HepG2 (cell line): Measurements from ENCODE around the gene CASP4. TPM values are rescaled to one million over a fixed set of nuclear protein-coding genes. Genes with fewer than 3 reads are reported as not detected.

Source experiments
- ATAC-seq: fragments of 200-7000 bp; cut with Tn5 transposase; 3 replicates; pipeline ENCODE4 v1.9.1; 2020; ENCODE audit warnings: mild to moderate bottlenecking, moderate library complexity
- BruUV-seq: library from RNA; stranded (reverse); fragments of 400-500 nt; replicated peaks from 2 replicates; lab custom pipeline; 2021; lab: Mats Ljungman, UMichigan
- CTCF ChIA-PET: fragments of 300-600 bp; formaldehyde crosslinking; extraction: SDS; loops from one replicate; lab custom pipeline; 2021; ENCODE audit warnings: low total read pairs, inconsistent platforms, low intra/inter-chr PET ratio; lab: Yijun Ruan, JAX
- POLR2A ChIA-PET: fragments of 350-600 bp; sonication (Branson Sonifier 250); formaldehyde crosslinking; loops from one replicate; lab custom pipeline; 2020; ENCODE audit warnings: antibody characterized with exemption, inconsistent platforms; lab: Yijun Ruan, JAX
- DNase-seq: peaks from one replicate; pipeline ENCODE4 v3.0.0-alpha.2; 2015; ENCODE audit warnings: low spot score
- FAIRE-seq: peaks from 3 replicates; lab custom pipeline; 2011; peaks lifted over from hg19 to GRCh38; lab: Jason Lieb, UNC
- H2AFZ ChIP-seq: one replicate; pipeline ENCODE4 v1.6.1; 2011; ENCODE audit warnings: low read length, inconsistent platforms
- H3K27ac ChIP-seq: fragments of 300-600 bp; 3 replicates; pipeline ENCODE4 v1.8.0; 2011; ENCODE audit warnings: mixed run types, mild to moderate bottlenecking, mixed read lengths, low read length, inconsistent platforms; ENCODE audit not compliant: insufficient read depth; ENCODE audit errors: extremely low read length
- H3K27me3 ChIP-seq, 2 experiments: fragments of 200-600 bp in 1 of 2; 2 replicates in 1 of 2; 3 replicates in 1 of 2; pipeline versions ENCODE4 v1.6.0 to v1.8.0; 2011; ENCODE audit warnings: low read length in 2 of 2, mild to moderate bottlenecking in 2 of 2, moderate library complexity in 2 of 2, inconsistent platforms in 1 of 2; ENCODE audit not compliant: insufficient read depth in 2 of 2, control insufficient read depth in 1 of 2
- H3K36me3 ChIP-seq, 2 experiments: fragments of 200-600 bp in 1 of 2; replicated peaks in 1 of 2; 2 replicates in 1 of 2; 3 replicates in 1 of 2; pipeline versions ENCODE4 v1.5.1 to v1.8.0; 2011; ENCODE audit warnings: low read length in 2 of 2, inconsistent platforms in 1 of 2; ENCODE audit not compliant: insufficient read depth in 2 of 2, control insufficient read depth in 1 of 2
- H3K4me1 ChIP-seq: 2 replicates; pipeline ENCODE4 v1.5.1; 2012; ENCODE audit warnings: low read length, inconsistent platforms; ENCODE audit not compliant: insufficient read depth
- H3K4me2 ChIP-seq: 2 replicates; pipeline ENCODE4 v1.6.0; 2011; ENCODE audit warnings: low read depth, low read length, inconsistent platforms
- H3K4me3 ChIP-seq, 3 experiments: fragments of 200-600 bp in 1 of 3; sonication (generic), shearing (Covaris generic) in 1 of 3; replicated peaks in 1 of 3; 2 replicates each; pipeline ENCODE4 v1.5.1; 2011 to 2016; ENCODE audit warnings: low read length in 3 of 3, inconsistent platforms in 2 of 3, low read depth in 2 of 3, mild to moderate bottlenecking in 2 of 3, control low read depth in 1 of 3, mixed read lengths in 1 of 3; ENCODE audit not compliant: insufficient read depth in 1 of 3
- H3K79me2 ChIP-seq: one replicate; pipeline ENCODE4 v1.6.1; 2011; ENCODE audit warnings: low read length, inconsistent platforms; ENCODE audit not compliant: insufficient read depth
- H3K9ac ChIP-seq: 2 replicates; pipeline ENCODE4 v1.6.0; 2011; ENCODE audit warnings: mild to moderate bottlenecking, low read depth, low read length, inconsistent platforms; ENCODE audit not compliant: insufficient read depth
- H3K9me3 ChIP-seq: 2 replicates; pipeline ENCODE4 v1.5.1; 2012; ENCODE audit warnings: mild to moderate bottlenecking, low read length
- H4K20me1 ChIP-seq: 2 replicates; pipeline ENCODE4 v1.6.0; 2011; ENCODE audit warnings: inconsistent platforms, mild to moderate bottlenecking, low read length, moderate library complexity; ENCODE audit not compliant: insufficient read depth
- CTCF ChIP-seq: sonication (generic); formaldehyde crosslinking; IDR thresholded peaks from 2 replicates; pipeline ENCODE4 v1.5.0; 2020; ENCODE audit warnings: mild to moderate bottlenecking, missing genetic modification reagents, moderate library complexity
- EP300 ChIP-seq, 3 experiments: sonication (generic) in 1 of 3; formaldehyde crosslinking in 1 of 3; IDR thresholded peaks; 2 replicates each; pipeline versions ENCODE4 v1.5.1 to v1.6.1; 2011 to 2020; ENCODE audit warnings: low read depth in 2 of 3, low read length in 2 of 3, borderline replicate concordance in 1 of 3, improper control_type of control experiment in 1 of 3, mild to moderate bottlenecking in 1 of 3, missing genetic modification reagents in 1 of 3, moderate library complexity in 1 of 3
- HES4 ChIP-seq: sonication (generic); formaldehyde crosslinking; IDR thresholded peaks from 2 replicates; pipeline ENCODE4 v1.9.0; 2021; ENCODE audit warnings: mild to moderate bottlenecking, missing genetic modification reagents, borderline replicate concordance
- HNRNPH1 ChIP-seq: fragments of 200-400 bp; formaldehyde crosslinking; optimal IDR thresholded peaks from 2 replicates; pipeline ENCODE3; 2017; ENCODE audit warnings: mild to moderate bottlenecking, low read depth, low read length
- MAFF ChIP-seq: IDR thresholded peaks from 2 replicates; pipeline ENCODE4 v1.6.1; 2011; ENCODE audit warnings: low read depth, low read length, improper control_type of control experiment
- MAFK ChIP-seq, 2 experiments: IDR thresholded peaks in 1 of 2; conservative IDR thresholded peaks in 1 of 2; 2 replicates each; pipeline ENCODE4 v1.6.1; 2011; ENCODE audit warnings: improper control_type of control experiment in 2 of 2, low read length in 2 of 2
- MED13 ChIP-seq: sonication (generic); formaldehyde crosslinking; IDR thresholded peaks from 2 replicates; pipeline ENCODE4 v1.5.0; 2020; ENCODE audit warnings: missing genetic modification reagents
- MYNN ChIP-seq: sonication (generic); formaldehyde crosslinking; IDR thresholded peaks from 2 replicates; pipeline ENCODE4 v1.4.0; 2020; ENCODE audit warnings: mild to moderate bottlenecking, low read depth, missing genetic modification reagents
- SMC3 ChIP-seq: IDR thresholded peaks from 2 replicates; pipeline ENCODE4 v1.6.1; 2011; ENCODE audit warnings: low read length, improper control_type of control experiment
- STAG1 ChIP-seq: sonication (generic); formaldehyde crosslinking; IDR thresholded peaks from 2 replicates; pipeline ENCODE4 v1.4.0; 2020; ENCODE audit warnings: missing genetic modification reagents
- TAF15 ChIP-seq: fragments of 200-400 bp; formaldehyde crosslinking; IDR thresholded peaks from one replicate; pipeline ENCODE4 v1.6.1; 2018; ENCODE audit warnings: mild to moderate bottlenecking, low read depth, low read length; ENCODE audit not compliant: poor library complexity, severe bottlenecking
- ZFP82 ChIP-seq: sonication (generic); formaldehyde crosslinking; IDR thresholded peaks from 2 replicates; pipeline ENCODE4 v1.5.1; 2020; ENCODE audit warnings: mild to moderate bottlenecking, missing genetic modification reagents, borderline replicate concordance
- ZFX ChIP-seq: sonication (generic); formaldehyde crosslinking; IDR thresholded peaks from 2 replicates; pipeline ENCODE4 v1.4.0; 2020; ENCODE audit warnings: mild to moderate bottlenecking, low read depth, missing genetic modification reagents, moderate library complexity
- WGBS: methylation state at CpG from one replicate; pipeline ENCODE4 v1.1.6; 2017; ENCODE audit warnings: low lambda C conversion rate; 5-methylcytosine and 5-hydroxymethylcytosine counted together
- in situ Hi-C: cut with HindIII; loops from 2 replicates; pipeline ENCODE4 v1.10.0; 2017; ENCODE audit warnings: low pct_unique_long_range_greater_than_20kb; ENCODE audit not compliant: extremely low pct_ligation_motif_present
- intact Hi-C: fragments of 100-400 bp; cut with micrococcal nuclease; formaldehyde crosslinking; loops from one replicate; pipeline ENCODE4 v1.10.0; 2022; ENCODE audit not compliant: unreplicated experiment
- polyA plus RNA-seq, 8 experiments: library from polyadenylated mRNA; depleted of rRNA in 3 of 8; stranded (reverse) in 7 of 8; unstranded in 1 of 8; fragments of >200 nt; fragmentation: Illumina TruSeq in 4 of 8; extraction: Trizol in 4 of 8; gene quantifications; 2 replicates each; pipeline versions ENCODE4 v1.2.1 to v1.2.3, GENCODE V29; 2011 to 2016; ENCODE audit warnings: low read depth in 4 of 8, missing spikeins in 1 of 8, mixed read lengths in 1 of 8; ENCODE audit not compliant: insufficient read depth in 1 of 8
- total RNA-seq, 5 experiments: library from RNA; depleted of rRNA; stranded (reverse); fragments of >200 nt; fragmentation: Illumina TruSeq; extraction: Trizol; gene quantifications; 2 replicates each; pipeline ENCODE4 v1.2.3, GENCODE V29; 2016; ENCODE audit warnings: low read depth in 1 of 5
- TF ChIP-seq, protein P1 (sequence below): sonication (generic); formaldehyde crosslinking; IDR thresholded peaks from 2 replicates; pipeline ENCODE4 v1.8.0; 2022; ENCODE audit warnings: missing genetic modification reagents, mild to moderate bottlenecking, borderline replicate concordance
- TF ChIP-seq, protein P2 (sequence below): sonication (generic); formaldehyde crosslinking; IDR thresholded peaks from 2 replicates; pipeline ENCODE4 v1.4.0; 2020; ENCODE audit warnings: mild to moderate bottlenecking, low read depth, missing genetic modification reagents

The CASP4 gene
- total and polyA plus RNA-seq, 2 of the 13 experiments (the other 11 are each of a cell fraction or from before 2014, with no cell fraction given): 56.4 to 69.8 TPM

GRCh38 chr11:105003151-105003550, 34.8 kb upstream of the CASP4 start:
- CTCF ChIA-PET: no interaction called here
- 9% methylated on average over 2 of the region's 2 CpGs for WGBS
- H3K4me2 ChIP-seq: no peak overlapping the region
- no peaks in the 10 kb centered on the region for H3K27me3 ChIP-seq
- in situ Hi-C loops: no loop called here
- DNase-seq: no peak
- H2AFZ ChIP-seq: no peak overlapping the region
- POLR2A ChIA-PET: no interaction called here
- H3K4me1 ChIP-seq: peaks cover 35% of the 10 kb centered on the region
- no peak overlapping the region for H3K9ac ChIP-seq
- no peaks in the 10 kb centered on the region for H4K20me1 ChIP-seq
- no peak for ATAC-seq
- H3K4me3 ChIP-seq: no peak overlapping the region
- BruUV-seq: no TSS peak
- intact Hi-C loops: loop anchor here (5.0 kb wide), 1 partner anchor 129 kb away; no protein-coding TSS in a partner anchor
- H3K27ac ChIP-seq: no peak overlapping the region
- no peak for FAIRE-seq
- no peaks in the 10 kb centered on the region for H3K79me2 ChIP-seq
- peak; percentile 89 for TF ChIP-seq MAFF
- TF ChIP-seq ZFX: no peak
- TF ChIP-seq, protein P1, sequence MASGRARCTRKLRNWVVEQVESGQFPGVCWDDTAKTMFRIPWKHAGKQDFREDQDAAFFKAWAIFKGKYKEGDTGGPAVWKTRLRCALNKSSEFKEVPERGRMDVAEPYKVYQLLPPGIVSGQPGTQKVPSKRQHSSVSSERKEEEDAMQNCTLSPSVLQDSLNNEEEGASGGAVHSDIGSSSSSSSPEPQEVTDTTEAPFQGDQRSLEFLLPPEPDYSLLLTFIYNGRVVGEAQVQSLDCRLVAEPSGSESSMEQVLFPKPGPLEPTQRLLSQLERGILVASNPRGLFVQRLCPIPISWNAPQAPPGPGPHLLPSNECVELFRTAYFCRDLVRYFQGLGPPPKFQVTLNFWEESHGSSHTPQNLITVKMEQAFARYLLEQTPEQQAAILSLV (CRISPR knock-in tag): no peak
- no peak for TF ChIP-seq MED13 (CRISPR knock-in tag)
- TF ChIP-seq HES4 (CRISPR knock-in tag): no peak
- no peak for TF ChIP-seq HNRNPH1
- peak; percentile 86 to 92 for TF ChIP-seq MAFK (conservative IDR thresholded peaks at IDR 0.05 in 1 of 2, IDR thresholded peaks at IDR 0.05 in 1 of 2; ENCODE audit: low read length in 2 of 2)
- H3K36me3 ChIP-seq: no peaks in the 10 kb centered on the region
- no peaks in the 10 kb centered on the region for H3K9me3 ChIP-seq

GRCh38 chr11:105000797-105001196, 32.4 kb upstream of the CASP4 start:
- intact Hi-C loops: loop anchor here (5.0 kb wide), 1 partner anchor 132 kb away; no protein-coding TSS in a partner anchor
- TF ChIP-seq STAG1 (CRISPR knock-in tag): peak; percentile 41
- TF ChIP-seq MYNN (CRISPR knock-in tag): no peak
- TF ChIP-seq, protein P2, sequence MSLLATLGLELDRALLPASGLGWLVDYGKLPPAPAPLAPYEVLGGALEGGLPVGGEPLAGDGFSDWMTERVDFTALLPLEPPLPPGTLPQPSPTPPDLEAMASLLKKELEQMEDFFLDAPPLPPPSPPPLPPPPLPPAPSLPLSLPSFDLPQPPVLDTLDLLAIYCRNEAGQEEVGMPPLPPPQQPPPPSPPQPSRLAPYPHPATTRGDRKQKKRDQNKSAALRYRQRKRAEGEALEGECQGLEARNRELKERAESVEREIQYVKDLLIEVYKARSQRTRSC (CRISPR knock-in tag): no peak
- no peak for TF ChIP-seq ZFP82 (CRISPR knock-in tag)
- TF ChIP-seq EP300 (IDR thresholded peaks at IDR 0.05; ENCODE audit: low read depth in 2 of 2, low read length in 2 of 2): no peak
- TF ChIP-seq EP300 (CRISPR knock-in tag; IDR thresholded peaks at IDR 0.05; ENCODE audit: borderline replicate concordance): no peak
- peak; percentile 50; the same call in 1 of the 2 replicates for TF ChIP-seq SMC3
- no peak for TF ChIP-seq HES4 (CRISPR knock-in tag)
- TF ChIP-seq TAF15: no peak
- TF ChIP-seq CTCF (CRISPR knock-in tag): peak; percentile 65

More at GRCh38 chr11:105000797-105001196, 32.4 kb upstream of the CASP4 start:
- POLR2A ChIA-PET: no interaction called here
- DNase-seq: no peak
- H3K4me1 ChIP-seq: peaks cover 39% of the 10 kb centered on the region
- H4K20me1 ChIP-seq: no peaks in the 10 kb centered on the region
- in situ Hi-C loops: no loop called here
- no peaks in the 10 kb centered on the region for H3K79me2 ChIP-seq
- CTCF ChIA-PET: no interaction called here
- H3K4me3 ChIP-seq: no peak overlapping the region
- no peak overlapping the region for H3K4me2 ChIP-seq
- H3K27me3 ChIP-seq: no peaks in the 10 kb centered on the region
- H3K36me3 ChIP-seq: no peaks in the 10 kb centered on the region
- H3K27ac ChIP-seq: no peak overlapping the region
- WGBS: 47% methylated on average over 7 of the region's 7 CpGs
- no peak; the same call in 2 of the 3 replicates for ATAC-seq
- no peaks in the 10 kb centered on the region for H3K9me3 ChIP-seq
- FAIRE-seq: no peak
- H3K9ac ChIP-seq: no peak overlapping the region
- no TSS peak for BruUV-seq
- H2AFZ ChIP-seq: no peak overlapping the region
